GM12892 (cell line): Measurements from ENCODE around the gene CBLB.

Source experiments
- POLR2A ChIP-seq: IDR thresholded peaks from 2 replicates; pipeline ENCODE4 v1.6.1; 2011; ENCODE audit warnings: low read depth, low read length, control low read depth
- POLR2AphosphoS5 ChIP-seq: IDR thresholded peaks from 2 replicates; pipeline ENCODE4 v1.6.1; 2011; ENCODE audit warnings: low read depth, low read length, control low read depth
- TAF1 ChIP-seq: IDR thresholded peaks from 2 replicates; pipeline ENCODE4 v1.6.1; 2011; ENCODE audit warnings: low read depth, mild to moderate bottlenecking, control low read depth, low read length, borderline replicate concordance

DNA sequence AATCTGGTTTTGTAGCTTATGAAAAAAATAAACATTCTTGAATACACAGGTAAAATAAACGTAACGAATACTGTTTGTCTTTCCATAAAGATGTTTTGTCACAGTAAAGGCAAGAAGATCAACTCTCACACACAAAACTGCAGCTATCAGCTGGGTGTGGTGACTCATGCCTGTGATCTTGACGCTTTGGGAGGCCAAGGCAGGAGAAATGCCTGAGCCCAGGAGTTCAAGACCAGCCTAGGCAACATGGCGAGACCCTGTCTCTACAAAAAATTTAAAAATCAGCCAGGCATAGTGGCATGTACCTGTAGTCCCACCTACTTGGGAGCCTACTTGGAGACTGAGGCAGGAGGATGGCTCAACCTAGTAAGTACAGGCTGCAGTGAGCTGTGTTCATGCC, 39.6 kb downstream of the CBLB start:
- no peak for TF ChIP-seq POLR2AphosphoS5
- no peak for TF ChIP-seq POLR2A
- no peak for TF ChIP-seq TAF1
